HG03521 (cell line): ENCODE data around the gene ZAR1.

ENCODE experiments used
- ATAC-seq: cut with Tn5 transposase; IDR thresholded peaks from one replicate; pipeline ENCODE4 v1.9.1; 2021; ENCODE audit warnings: mild to moderate bottlenecking, moderate library complexity; ENCODE audit not compliant: unreplicated experiment

ZAR1 gene

GRCh38 chr4:48489683-48490011 is 405 bp upstream of the ZAR1 start:
- ATAC-seq = no peak

- no peak for ATAC-seq
Measured at GRCh38 chr4:48490680-48491513, 845 bp downstream of the ZAR1 start.

- no peak for ATAC-seq
Measured at GRCh38 chr4:48491514-48492176, 1.6 kb downstream of the ZAR1 start.

- no peak for ATAC-seq
Measured at GRCh38 chr4:48493452-48494100, 3.5 kb downstream of the ZAR1 start.

- no peak for ATAC-seq
Measured at GRCh38 chr4:48495941-48496340, 5.9 kb downstream of the ZAR1 start.

GRCh38 chr4:48498895-48499294 is 8.8 kb downstream of the ZAR1 start:
- no peak for ATAC-seq

- peak; percentile 74 for ATAC-seq
Measured at GRCh38 chr4:48499551-48500066, 9.6 kb downstream of the ZAR1 start.

GRCh38 chr4:48503233-48504025 is 13.4 kb downstream of the ZAR1 start:
- no peak for ATAC-seq

- ATAC-seq = no peak
Measured at GRCh38 chr4:48504026-48504330, 13.9 kb downstream of the ZAR1 start.

- no peak for ATAC-seq
Measured at GRCh38 chr4:48504352-48504751, 14.3 kb downstream of the ZAR1 start.

- no peak for ATAC-seq
Measured at GRCh38 chr4:48506716-48507115, 16.7 kb downstream of the ZAR1 start.

GRCh38 chr4:48509543-48509942 is 19.5 kb downstream of the ZAR1 start:
- ATAC-seq = no peak

- no peak for ATAC-seq
Measured at GRCh38 chr4:48518143-48518542, 28.1 kb downstream of the ZAR1 start.

- ATAC-seq = no peak
Measured at GRCh38 chr4:48526406-48526805, 36.4 kb downstream of the ZAR1 start.

GRCh38 chr4:48538358-48538757 is 48.3 kb downstream of the ZAR1 start:
- no peak for ATAC-seq

GRCh38 chr4:48539597-48539996 is 49.5 kb downstream of the ZAR1 start:
- ATAC-seq = no peak

- ATAC-seq = no peak
Measured at GRCh38 chr4:48542888-48543287, 52.8 kb downstream of the ZAR1 start.

- no peak for ATAC-seq
Measured at GRCh38 chr4:48543796-48544195, 53.7 kb downstream of the ZAR1 start.
